ENCODE data around the gene SLAMF7. TPM values are rescaled to one million over a fixed set of nuclear protein-coding genes. Genes with fewer than 3 reads are reported as not detected.

Gene SLAMF7
- total and polyA plus RNA-seq, 10 of the 15 experiments (the other 5 are each of a cell fraction or from before 2014, with no cell fraction given), result 66.6 to 284 (median 108) TPM

GRCh38 chr1:160768295-160768657, 29.2 kb downstream of the SLAMF7 start (continued):
- TF ChIP-seq ZBTB4 (CRISPR knock-in tag; IDR thresholded peaks at IDR 0.05) (no peak), SMC3 (IDR thresholded peaks at IDR 0.05; ENCODE audit: borderline replicate concordance, low read length) (peak; percentile 87), PML (IDR thresholded peaks at IDR 0.05; ENCODE audit: low read length) (no peak), BCL11A (IDR thresholded peaks at IDR 0.05; ENCODE audit: low read depth, low read length) (no peak), BCLAF1 (IDR thresholded peaks at IDR 0.05) (no peak), NBN (IDR thresholded peaks at IDR 0.05) (no peak; the same call in 1 of the 2 replicates), USF1 (IDR thresholded peaks at IDR 0.05; ENCODE audit: borderline replicate concordance, extremely low read length, insufficient read depth, low read depth, low read length) (no peak), GABPA (IDR thresholded peaks at IDR 0.05; ENCODE audit: low read depth) (no peak), BMI1 (IDR thresholded peaks at IDR 0.05; ENCODE audit: borderline replicate concordance) (no peak), NFYA (IDR thresholded peaks at IDR 0.05; ENCODE audit: borderline replicate concordance, low read depth, low read length) (no peak), ETV6 (conservative IDR thresholded peaks at IDR 0.05 in 1 of 2, IDR thresholded peaks at IDR 0.05 in 1 of 2; ENCODE audit: borderline replicate concordance in 1 of 2, low read depth in 1 of 2) (no peak), CBX3 (IDR thresholded peaks at IDR 0.05; ENCODE audit: borderline replicate concordance, low read depth) (no peak), DPF2 (IDR thresholded peaks at IDR 0.05) (no peak), STAT3 (IDR thresholded peaks at IDR 0.05; ENCODE audit: low read depth, low read length) (0 out of 2 replicates have a peak, but pooled peaks have one; percentile 22), YBX1 (IDR thresholded peaks at IDR 0.05) (no peak), KDM1A (IDR thresholded peaks at IDR 0.05; ENCODE audit: borderline replicate concordance) (no peak), IRF4 (IDR thresholded peaks at IDR 0.05; ENCODE audit: low read depth, low read length) (peak; percentile 42; the same call in 1 of the 2 replicates), CTCF (IDR thresholded peaks at IDR 0.05 in 2 of 3, conservative IDR thresholded peaks at IDR 0.05 in 1 of 3; ENCODE audit: control insufficient read depth in 2 of 3, extremely low read depth in 1 of 3, insufficient read depth in 1 of 3, low read depth in 3 of 3, low read length in 3 of 3) (peak; percentile 90 to 97 (median 91)), TARDBP (IDR thresholded peaks at IDR 0.05; ENCODE audit: borderline replicate concordance) (no peak), CBX5 (IDR thresholded peaks at IDR 0.05; ENCODE audit: low read depth) (0 out of 2 replicates have a peak, but pooled peaks have one; percentile 64), SREBF2 (IDR thresholded peaks at IDR 0.05; ENCODE audit: low read length) (no peak), E2F4 (IDR thresholded peaks at IDR 0.05; ENCODE audit: low read depth, low read length) (no peak), CHD4 (IDR thresholded peaks at IDR 0.05) (no peak)

Measured in GM12878 (cell line).